Activated T-cell treated with anti-CD3 and anti-CD28 coated beads, Interleukin-2, amount 50 U/mL, for 72 hours (primary cell): ENCODE data around the gene KRTAP13-2. TPM values are rescaled to one million over a fixed set of nuclear protein-coding genes. Genes with fewer than 3 reads are reported as not detected.
A peak's percentile ranks its signal among the peaks of the same experiment; 100 is the strongest.

Experiments used
- ATAC-seq, 2 donors: fragments of 150-1000 bp; cut with Tn5 transposase; replicated peaks in 1 of 2; 2 replicates each; pipeline ENCODE4 v1.10.0; 2021; ENCODE audit warnings: moderate library complexity in 2 of 2, mild to moderate bottlenecking in 1 of 2
- DNase-seq, 2 donors: peaks; one replicate each; pipeline ENCODE4 v3.0.0; 2021 to 2022; ENCODE audit warnings: mixed read lengths in 1 of 2
- H3K27ac Mint-ChIP-seq: one replicate; pipeline ENCODE4 v1.8.0; 2022; ENCODE audit warnings: mild to moderate bottlenecking, moderate library complexity, mixed read lengths
- H3K27me3 Mint-ChIP-seq: one replicate; pipeline ENCODE4 v1.8.0; 2022; ENCODE audit warnings: low read depth, mixed read lengths
- H3K36me3 Mint-ChIP-seq, 2 donors: one replicate each; pipeline ENCODE4 v1.8.0; 2022; ENCODE audit warnings: mixed read lengths in 2 of 2, mild to moderate bottlenecking in 1 of 2; ENCODE audit not compliant: insufficient read depth in 2 of 2
- H3K4me1 Mint-ChIP-seq: one replicate; pipeline ENCODE4 v1.8.0; 2022; ENCODE audit warnings: low read depth, mixed read lengths
- H3K4me3 Mint-ChIP-seq, 2 donors: one replicate each; pipeline ENCODE4 v1.8.0; 2022; ENCODE audit warnings: mild to moderate bottlenecking in 2 of 2, mixed read lengths in 2 of 2, moderate library complexity in 2 of 2
- H3K9me3 Mint-ChIP-seq, 2 donors: one replicate each; pipeline ENCODE4 v1.8.0; 2022; ENCODE audit warnings: mixed read lengths in 2 of 2
- total RNA-seq, 2 donors: library from RNA; stranded (reverse); gene quantifications; one replicate each; pipeline ENCODE4 v1.2.3, GENCODE V29; 2022

KRTAP13-2 gene
- total RNA-seq, 2 donors from 2014 or later, result not detected

DNA sequence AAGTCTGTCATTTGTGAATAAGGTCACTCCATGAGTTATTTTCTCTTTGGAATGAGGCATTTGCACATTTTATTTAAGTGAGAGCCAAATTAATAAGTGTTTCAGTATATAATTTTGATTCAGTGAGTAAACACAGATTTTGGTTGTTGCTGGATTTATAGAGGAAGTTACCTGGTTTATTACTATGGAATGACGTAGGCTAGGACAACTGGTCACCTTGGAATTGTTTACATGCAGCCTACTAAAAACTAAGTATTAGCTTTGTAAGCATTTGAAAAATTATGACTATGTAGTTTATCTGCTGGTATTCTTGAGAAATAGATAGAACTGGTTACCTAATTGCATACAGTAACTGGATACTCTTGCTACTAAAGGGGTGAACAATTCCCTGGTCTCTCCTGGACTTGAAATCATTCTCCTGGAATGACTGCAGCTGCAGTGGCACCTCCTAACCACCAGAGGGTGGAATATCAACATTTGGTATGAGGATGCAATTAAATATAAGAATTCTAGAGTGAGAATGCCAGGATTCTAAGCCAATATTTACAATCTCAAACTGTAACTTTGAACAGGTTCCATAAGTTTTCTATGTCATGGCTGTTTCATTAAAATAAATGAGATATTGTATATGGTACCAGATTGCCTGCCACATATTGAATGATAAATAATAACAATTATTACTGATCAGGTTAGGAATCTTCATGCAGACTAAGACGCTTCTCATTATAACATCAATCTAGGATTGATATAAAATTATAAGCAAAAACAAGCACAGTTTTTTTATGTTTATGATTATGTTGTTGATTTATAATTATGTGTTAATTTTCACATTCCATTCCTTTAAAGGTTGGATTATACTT, 31.1 kb downstream of the KRTAP13-2 start:
- peak; percentile 16 to 20 for DNase-seq
- ATAC-seq, result no peak
- Mint-ChIP-seq H3K36me3 (no peaks in the 10 kb centered on the region), H3K9me3 (no peaks in the 10 kb centered on the region), H3K27ac (no peak overlapping the region), H3K27me3 (no peaks in the 10 kb centered on the region), H3K4me3 (no peak overlapping the region), H3K4me1 (no peaks in the 10 kb centered on the region)

DNA sequence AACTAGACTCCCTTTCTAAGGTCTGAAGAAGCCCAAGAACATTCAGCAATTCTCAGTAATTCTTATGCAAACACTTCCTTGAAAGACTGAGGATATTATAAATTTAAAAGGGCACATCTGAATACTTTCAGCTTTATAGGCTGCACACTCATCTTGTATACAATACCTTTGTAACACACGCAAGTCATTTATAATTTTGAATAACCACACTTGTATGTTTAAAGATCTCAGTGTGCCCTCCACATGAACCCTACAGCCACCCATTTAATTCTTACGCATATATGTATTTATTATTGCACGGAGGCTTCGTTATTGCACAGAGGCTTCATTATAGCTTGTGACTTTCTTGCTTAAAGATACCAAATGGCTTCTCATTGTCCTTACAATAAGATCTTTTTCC, 33.4 kb downstream of the KRTAP13-2 start:
- Mint-ChIP-seq H3K9me3 (no peaks in the 10 kb centered on the region), H3K27ac (no peak overlapping the region), H3K27me3 (no peaks in the 10 kb centered on the region), H3K4me3 (no peak overlapping the region), H3K36me3 (no peaks in the 10 kb centered on the region), H3K4me1 (no peaks in the 10 kb centered on the region)
- DNase-seq (no peak), ATAC-seq (no peak)

DNA sequence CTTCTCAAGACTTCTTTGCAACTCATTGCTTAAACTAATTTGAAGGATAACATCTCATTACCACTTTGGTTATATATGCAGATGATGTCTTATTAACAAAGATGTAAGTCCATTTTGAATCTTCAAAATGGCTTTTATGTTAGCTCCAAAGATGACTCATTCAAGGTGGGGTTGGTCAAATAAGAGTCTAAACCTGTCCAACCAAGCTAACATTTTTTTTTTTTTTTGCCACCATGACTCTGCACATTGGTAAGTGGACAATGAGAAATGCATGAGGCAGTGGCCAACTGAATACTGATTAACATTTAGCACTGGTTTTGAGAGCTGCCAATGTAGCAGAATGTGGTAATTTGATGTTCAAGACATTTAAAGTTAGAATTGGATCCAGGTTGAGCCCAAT, 34.3 kb downstream of the KRTAP13-2 start:
- Mint-ChIP-seq H3K27me3 (no peaks in the 10 kb centered on the region), H3K27ac (no peak overlapping the region), H3K36me3 (no peaks in the 10 kb centered on the region), H3K4me3 (no peak overlapping the region), H3K4me1 (no peaks in the 10 kb centered on the region), H3K9me3 (no peaks in the 10 kb centered on the region)
- ATAC-seq, result no peak
- DNase-seq, result no peak

DNA sequence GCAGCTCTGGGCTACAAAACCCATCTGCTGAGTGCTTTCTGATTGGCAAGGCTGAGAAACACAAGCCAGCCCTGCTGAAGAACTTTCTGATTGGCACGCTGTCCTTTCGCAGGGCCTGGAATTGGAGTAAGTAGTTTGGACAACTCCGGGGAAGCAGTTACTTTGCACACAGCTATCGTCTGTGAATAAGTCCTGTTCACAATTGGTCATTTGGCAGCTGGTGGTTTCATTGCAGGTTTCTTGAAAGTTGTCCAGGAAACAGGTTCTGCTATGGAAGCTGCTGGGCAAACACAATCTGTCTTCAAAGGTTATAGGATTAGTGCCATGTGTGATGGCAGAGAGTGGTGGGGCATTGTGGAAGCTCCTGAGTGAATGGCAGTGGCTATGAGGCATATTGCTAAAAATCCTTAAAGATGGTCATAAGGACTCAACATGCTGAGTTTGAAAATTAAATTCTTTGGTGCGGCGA, 34.8 kb downstream of the KRTAP13-2 start, which contains the start of gene KRTAP27-1:
KRTAP27-1 (minus strand) TSS at position 419 of the 469 bp plus-strand sequence; CDS start at position 393, 26 bp downstream.
- Mint-ChIP-seq H3K4me1 (no peaks in the 10 kb centered on the region), H3K9me3 (no peaks in the 10 kb centered on the region), H3K4me3 (no peak within 1 kb of the TSS), H3K27ac (no peak within 1 kb of the TSS), H3K27me3 (no peaks in the 10 kb centered on the region), H3K36me3 (no peaks in the 10 kb centered on the region)
- ATAC-seq (no peak), DNase-seq (no peak)

DNA sequence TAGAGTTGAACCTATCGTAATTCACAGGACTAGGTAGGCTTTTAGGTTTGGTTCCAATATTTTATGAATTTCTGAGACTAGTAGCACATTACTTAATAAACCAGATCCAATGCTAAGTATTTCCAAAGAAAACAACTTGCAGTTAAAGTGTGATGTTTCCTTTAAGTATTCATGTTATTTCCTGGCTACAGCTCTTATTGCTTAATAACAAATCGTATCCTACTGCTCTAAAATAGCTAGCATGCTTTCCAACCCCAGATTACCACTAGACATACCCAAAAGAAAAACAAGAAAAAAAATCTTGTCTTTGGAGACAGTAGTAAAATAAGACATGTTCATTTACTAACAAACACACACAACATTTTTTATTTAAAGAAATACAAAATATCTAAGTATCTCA, 35.5 kb downstream of the KRTAP13-2 start:
- no peaks in the 10 kb centered on the region for H3K27me3 Mint-ChIP-seq
- no peaks in the 10 kb centered on the region for H3K9me3 Mint-ChIP-seq
- no peak overlapping the region for H3K27ac Mint-ChIP-seq
- H3K36me3 Mint-ChIP-seq, result no peaks in the 10 kb centered on the region
- H3K4me3 Mint-ChIP-seq, result no peak overlapping the region
- ATAC-seq (no peak), DNase-seq (no peak)
- H3K4me1 Mint-ChIP-seq, result no peaks in the 10 kb centered on the region

DNA sequence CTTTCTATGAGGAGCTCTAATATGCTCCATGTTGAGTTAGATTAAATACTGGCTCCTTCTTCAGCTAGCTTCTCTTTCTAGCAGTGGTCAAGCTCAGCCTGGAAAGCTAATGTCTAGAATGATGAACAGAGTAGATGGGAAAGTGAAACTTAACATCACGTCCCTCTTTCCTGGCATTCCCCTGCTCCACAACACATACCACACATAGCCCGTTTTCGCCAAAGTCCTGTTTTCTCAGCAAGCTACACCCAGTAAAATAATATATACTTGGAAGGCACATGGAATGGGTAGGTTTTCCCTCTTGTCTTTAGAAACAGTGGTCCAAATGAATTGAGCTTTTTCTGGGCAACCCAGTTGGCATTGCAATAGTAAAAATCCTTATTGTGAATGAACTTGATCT, 38.3 kb downstream of the KRTAP13-2 start:
- DNase-seq (no peak), ATAC-seq (no peak)
- no peaks in the 10 kb centered on the region for H3K4me1 Mint-ChIP-seq
- H3K27me3 Mint-ChIP-seq, result no peaks in the 10 kb centered on the region
- no peak overlapping the region for H3K27ac Mint-ChIP-seq
- no peak overlapping the region for H3K4me3 Mint-ChIP-seq
- no peaks in the 10 kb centered on the region for H3K36me3 Mint-ChIP-seq
- peaks cover 0 to 2% of the 10 kb centered on the region in 2 donors for H3K9me3 Mint-ChIP-seq

DNA sequence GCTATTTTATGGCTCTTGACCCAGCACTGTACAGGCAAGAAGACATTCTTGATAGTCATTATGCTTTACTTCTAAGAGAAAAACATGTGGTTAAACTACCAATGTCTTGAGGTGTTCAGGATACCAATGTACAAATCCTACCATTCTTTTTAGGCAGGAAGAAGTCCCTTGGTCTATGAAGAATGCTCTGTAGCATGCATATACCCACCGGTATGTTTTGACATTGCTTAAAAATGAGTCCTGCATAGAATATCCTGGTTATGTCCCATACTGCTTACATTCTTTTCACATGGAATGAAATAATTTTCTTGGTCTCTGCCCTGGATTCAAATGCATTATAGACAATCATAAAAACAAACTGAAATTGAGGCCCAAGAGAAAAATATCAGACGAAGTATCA, 39.4 kb downstream of the KRTAP13-2 start:
- DNase-seq, result no peak

DNA sequence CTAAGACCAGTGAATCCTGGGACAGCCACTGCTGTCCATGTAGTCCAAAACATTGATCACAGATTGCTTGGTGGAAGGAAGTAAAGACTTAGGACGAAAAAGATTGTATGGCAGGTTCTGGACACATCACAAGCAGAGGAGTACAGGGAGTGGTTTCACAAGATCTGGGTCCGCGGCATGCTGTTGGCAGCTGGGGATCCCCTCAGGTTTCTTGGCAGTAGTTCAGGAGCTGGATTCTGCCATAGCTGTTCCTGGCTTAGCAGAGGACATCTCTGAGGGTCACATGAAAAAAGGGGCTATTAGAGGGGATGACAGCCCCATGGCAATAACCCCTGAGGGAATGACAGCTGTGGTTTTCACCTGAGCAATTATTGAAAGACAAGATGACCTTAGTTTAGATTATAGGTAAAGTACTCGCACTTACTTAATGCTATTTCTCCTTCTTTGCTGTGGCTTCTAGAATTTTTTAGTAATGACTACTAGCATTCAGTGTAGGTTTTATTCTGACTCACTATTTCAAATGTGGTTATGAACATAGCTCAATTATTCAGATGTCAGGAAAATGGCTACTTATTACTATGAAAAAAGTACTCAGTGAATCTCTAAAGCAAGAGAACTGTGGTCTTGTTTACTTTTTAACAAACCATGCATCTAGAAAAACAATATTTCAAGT, 42.7 kb downstream of the KRTAP13-2 start:
- ATAC-seq (no peak), DNase-seq (no peak)
- no peak overlapping the region for H3K4me3 Mint-ChIP-seq
- peaks cover 2 to 4% of the 10 kb centered on the region in 2 donors for H3K9me3 Mint-ChIP-seq
- no peaks in the 10 kb centered on the region for H3K27me3 Mint-ChIP-seq
- no peaks in the 10 kb centered on the region for H3K4me1 Mint-ChIP-seq
- no peak overlapping the region for H3K27ac Mint-ChIP-seq
- no peaks in the 10 kb centered on the region for H3K36me3 Mint-ChIP-seq

More for the DNA sequence above, 39.4 kb downstream of the KRTAP13-2 start:
- Mint-ChIP-seq H3K4me1 (no peaks in the 10 kb centered on the region), H3K27ac (no peak overlapping the region), H3K4me3 (no peak overlapping the region), H3K27me3 (no peaks in the 10 kb centered on the region), H3K36me3 (no peaks in the 10 kb centered on the region), H3K9me3 (peaks cover 0 to 2% of the 10 kb centered on the region in 2 donors)
- ATAC-seq, result no peak

DNA sequence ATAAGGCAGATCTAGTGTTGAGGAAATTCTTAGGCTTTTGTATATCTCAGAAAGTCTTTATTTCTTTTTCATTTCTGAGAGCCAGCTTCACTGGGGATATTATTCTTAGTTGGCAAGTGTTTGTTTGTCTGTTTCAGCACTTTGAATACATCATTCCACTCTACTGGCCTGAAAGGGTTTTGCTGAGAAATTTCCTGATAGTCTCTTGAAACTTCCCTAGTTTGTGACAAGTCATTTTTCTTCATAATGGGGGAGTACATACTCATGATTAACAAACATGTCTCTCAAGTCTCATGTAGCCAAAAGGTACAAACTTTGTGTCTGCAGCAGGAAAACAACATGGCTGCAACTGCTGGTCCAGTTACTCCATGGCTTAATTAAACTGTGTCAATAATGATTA, 45.7 kb downstream of the KRTAP13-2 start:
- Mint-ChIP-seq H3K4me1 (no peaks in the 10 kb centered on the region), H3K27me3 (no peaks in the 10 kb centered on the region), H3K9me3 (peaks cover 2 to 6% of the 10 kb centered on the region in 2 donors), H3K4me3 (no peak overlapping the region), H3K27ac (no peak overlapping the region), H3K36me3 (no peaks in the 10 kb centered on the region)
- no peak for ATAC-seq
- no peak for DNase-seq

Other genes starting within 250 kb of the KRTAP13-2 start
- not detected for gene CLDN17, start 205.5 kb downstream of the KRTAP13-2 start, total RNA-seq
- gene CLDN8, start 156.2 kb downstream of the KRTAP13-2 start, total RNA-seq, result not detected
- not detected for gene KRTAP24-1, start 89.3 kb downstream of the KRTAP13-2 start, total RNA-seq
- gene KRTAP25-1, start 82.8 kb downstream of the KRTAP13-2 start, total RNA-seq, result not detected
- not detected for gene KRTAP26-1, start 52.0 kb downstream of the KRTAP13-2 start, total RNA-seq
- not detected for gene KRTAP27-1, start 34.6 kb downstream of the KRTAP13-2 start, total RNA-seq
- not detected for gene KRTAP23-1, start 23.7 kb downstream of the KRTAP13-2 start, total RNA-seq
- not detected for gene KRTAP13-1, start 23.8 kb upstream of the KRTAP13-2 start, total RNA-seq
- gene KRTAP13-3, start 53.7 kb upstream of the KRTAP13-2 start, total RNA-seq, result not detected
- gene KRTAP13-4, start 57.9 kb upstream of the KRTAP13-2 start, total RNA-seq, result not detected
- not detected for gene KRTAP15-1, start 68.0 kb upstream of the KRTAP13-2 start, total RNA-seq
- not detected for gene KRTAP19-1, start 108.1 kb upstream of the KRTAP13-2 start, total RNA-seq
- gene KRTAP19-2, start 115.2 kb upstream of the KRTAP13-2 start, total RNA-seq, result not detected
- not detected for gene KRTAP19-3, start 119.7 kb upstream of the KRTAP13-2 start, total RNA-seq
- not detected for gene KRTAP19-4, start 124.9 kb upstream of the KRTAP13-2 start, total RNA-seq
- not detected for gene KRTAP19-5, start 129.9 kb upstream of the KRTAP13-2 start, total RNA-seq
- gene KRTAP19-6, start 169.6 kb upstream of the KRTAP13-2 start, total RNA-seq, result not detected
- gene KRTAP19-7, start 189.0 kb upstream of the KRTAP13-2 start, total RNA-seq, result not detected
- not detected for gene KRTAP22-2, start 218.1 kb upstream of the KRTAP13-2 start, total RNA-seq
- gene KRTAP6-3, start 220.2 kb upstream of the KRTAP13-2 start, total RNA-seq, result not detected
- gene KRTAP6-2, start 226.6 kb upstream of the KRTAP13-2 start, total RNA-seq, result not detected
- gene KRTAP22-1, start 228.8 kb upstream of the KRTAP13-2 start, total RNA-seq, result not detected
- not detected for gene KRTAP6-1, start 241.7 kb upstream of the KRTAP13-2 start, total RNA-seq
- gene KRTAP20-1, start 244.2 kb upstream of the KRTAP13-2 start, total RNA-seq, result not detected
- not detected for gene KRTAP20-4, start 248.4 kb upstream of the KRTAP13-2 start, total RNA-seq